H9 (cell line): Measurements from ENCODE around the gene CYBB. TPM values are rescaled to one million over a fixed set of nuclear protein-coding genes. Genes with fewer than 3 reads are reported as not detected.

Experiments
- DNase-seq: peaks from one replicate; pipeline ENCODE4 v3.0.0-alpha.2; 2017
- H2AFZ ChIP-seq: one replicate; pipeline ENCODE4 v1.6.1; 2013; ENCODE audit warnings: mild to moderate bottlenecking, low read length, control low read depth, moderate library complexity
- H2AK5ac ChIP-seq: 2 replicates; pipeline ENCODE4 v1.6.1; 2013; ENCODE audit warnings: low read length, control low read depth, mixed read lengths; ENCODE audit not compliant: insufficient read length
- H2BK120ac ChIP-seq: one replicate; pipeline ENCODE4 v1.6.1; 2013; ENCODE audit warnings: low read depth, mild to moderate bottlenecking, low read length, control low read depth, inconsistent platforms; ENCODE audit not compliant: poor library complexity, severe bottlenecking
- H2BK12ac ChIP-seq: 2 replicates; pipeline ENCODE4 v1.6.1; 2013; ENCODE audit warnings: low read length, control low read depth, mixed read lengths, low read depth; ENCODE audit not compliant: insufficient read length
- H2BK15ac ChIP-seq: 2 replicates; pipeline ENCODE4 v1.6.1; 2013; ENCODE audit warnings: low read depth, low read length, control low read depth
- H2BK20ac ChIP-seq: one replicate; pipeline ENCODE4 v1.6.1; 2013; ENCODE audit warnings: low read depth, mild to moderate bottlenecking, low read length, control low read depth, inconsistent platforms; ENCODE audit not compliant: poor library complexity, severe bottlenecking
- H2BK5ac ChIP-seq: 2 replicates; pipeline ENCODE4 v1.6.1; 2013; ENCODE audit warnings: low read length, control low read depth, mixed read lengths; ENCODE audit not compliant: insufficient read length
- H3K14ac ChIP-seq: 2 replicates; pipeline ENCODE4 v1.6.1; 2013; ENCODE audit warnings: low read length, control low read depth; ENCODE audit not compliant: insufficient read depth
- H3K18ac ChIP-seq: 2 replicates; pipeline ENCODE4 v1.6.1; 2013; ENCODE audit warnings: low read depth, mild to moderate bottlenecking, mixed read lengths, low read length, control low read depth; ENCODE audit not compliant: insufficient read length
- H3K23ac ChIP-seq: 2 replicates; pipeline ENCODE4 v1.6.1; 2013; ENCODE audit warnings: low read length, control low read depth, mixed read lengths, low read depth; ENCODE audit not compliant: insufficient read length
- H3K23me2 ChIP-seq: 2 replicates; pipeline ENCODE4 v1.6.1; 2013; ENCODE audit warnings: low read depth, mild to moderate bottlenecking, mixed read lengths, low read length, control low read depth; ENCODE audit not compliant: insufficient read length, poor library complexity, severe bottlenecking
- H3K27ac ChIP-seq: 2 replicates; pipeline ENCODE4 v1.5.1; 2013; ENCODE audit warnings: low read length, control low read depth, mixed read lengths, low read depth; ENCODE audit not compliant: insufficient read length
- H3K27me3 ChIP-seq: 2 replicates; pipeline ENCODE4 v1.6.1; 2013; ENCODE audit warnings: low read length, control low read depth, inconsistent platforms; ENCODE audit not compliant: insufficient read depth
- H3K4ac ChIP-seq: 2 replicates; pipeline ENCODE4 v1.6.1; 2013; ENCODE audit warnings: low read depth, mild to moderate bottlenecking, control low read depth, inconsistent platforms, low read length, moderate library complexity
- H3K4me1 ChIP-seq: 2 replicates; pipeline ENCODE4 v1.6.1; 2013; ENCODE audit warnings: low read length, control low read depth, inconsistent platforms; ENCODE audit not compliant: insufficient read depth
- H3K4me2 ChIP-seq: 2 replicates; pipeline ENCODE4 v1.6.1; 2013; ENCODE audit warnings: low read length, control low read depth, mixed read lengths; ENCODE audit not compliant: insufficient read length, insufficient read depth
- H3K56ac ChIP-seq: 2 replicates; pipeline ENCODE4 v1.6.1; 2013; ENCODE audit warnings: low read depth, mild to moderate bottlenecking, mixed read lengths, low read length, control low read depth; ENCODE audit not compliant: insufficient read length
- H3K79me1 ChIP-seq: 2 replicates; pipeline ENCODE4 v1.6.1; 2013; ENCODE audit warnings: low read depth, mild to moderate bottlenecking, moderate library complexity, low read length, control low read depth, inconsistent platforms; ENCODE audit not compliant: insufficient read depth, poor library complexity, severe bottlenecking
- H3K79me2 ChIP-seq: 2 replicates; pipeline ENCODE4 v1.6.1; 2013; ENCODE audit warnings: low read length, control low read depth, inconsistent platforms; ENCODE audit not compliant: insufficient read depth
- H3K9ac ChIP-seq: 2 replicates; pipeline ENCODE4 v1.6.1; 2013; ENCODE audit warnings: low read length, control low read depth, mixed read lengths; ENCODE audit not compliant: insufficient read length; ENCODE audit errors: extremely low read depth
- H3K9me3 ChIP-seq: one replicate; pipeline ENCODE4 v1.6.1; 2013; ENCODE audit warnings: low read depth, low read length, inconsistent platforms; ENCODE audit not compliant: control insufficient read depth
- H3T11ph ChIP-seq: one replicate; pipeline ENCODE4 v1.6.1; 2013; ENCODE audit warnings: mild to moderate bottlenecking, low read length, control low read depth, inconsistent platforms
- H4K20me1 ChIP-seq: one replicate; pipeline ENCODE4 v1.6.1; 2013; ENCODE audit not compliant: control insufficient read depth, insufficient read length, insufficient read depth
- H4K5ac ChIP-seq: 2 replicates; pipeline ENCODE4 v1.6.1; 2013; ENCODE audit warnings: low read depth, mild to moderate bottlenecking, mixed read lengths, low read length, control low read depth; ENCODE audit not compliant: insufficient read length
- H4K8ac ChIP-seq: replicated peaks from 2 replicates; pipeline ENCODE4 v1.6.1; 2013; ENCODE audit warnings: low read length, control low read depth, mixed read lengths, low read depth; ENCODE audit not compliant: insufficient read length
- H4K91ac ChIP-seq: 2 replicates; pipeline ENCODE4 v1.6.1; 2013; ENCODE audit warnings: low read depth, mild to moderate bottlenecking, moderate library complexity, mixed read lengths, low read length, control low read depth; ENCODE audit not compliant: insufficient read length
- H3K27ac Mint-ChIP-seq, 3 experiments: 2 replicates in 2 of 3; 3 replicates in 1 of 3; pipeline ENCODE4 v1.8.0; 2020 to 2021; ENCODE audit warnings: mixed read lengths in 3 of 3, mild to moderate bottlenecking in 1 of 3, moderate library complexity in 1 of 3
- H3K27me3 Mint-ChIP-seq: 2 replicates; pipeline ENCODE4 v1.8.0; 2021; ENCODE audit warnings: low read depth, mild to moderate bottlenecking, moderate library complexity, mixed read lengths
- H3K36me3 Mint-ChIP-seq, 3 experiments: 2 replicates in 2 of 3; 3 replicates in 1 of 3; pipeline ENCODE4 v1.8.0; 2020 to 2021; ENCODE audit warnings: low read depth in 3 of 3, mixed read lengths in 3 of 3; ENCODE audit not compliant: insufficient read depth in 1 of 3
- H3K4me1 Mint-ChIP-seq, 2 experiments: 2 replicates each; pipeline ENCODE4 v1.8.0; 2020; ENCODE audit warnings: mixed read lengths in 2 of 2
- H3K4me3 Mint-ChIP-seq, 2 experiments: 2 replicates in 1 of 2; 3 replicates in 1 of 2; pipeline ENCODE4 v1.8.0; 2020 to 2021; ENCODE audit warnings: mild to moderate bottlenecking in 2 of 2, mixed read lengths in 2 of 2, moderate library complexity in 1 of 2
- H3K9me3 Mint-ChIP-seq, 2 experiments: 2 replicates in 1 of 2; 3 replicates in 1 of 2; pipeline ENCODE4 v1.8.0; 2020; ENCODE audit warnings: mild to moderate bottlenecking in 2 of 2, mixed read lengths in 2 of 2, moderate library complexity in 1 of 2
- WGBS: extraction: QIAGEN DNeasy Blood & Tissue Kit; methylation state at CpG from one replicate; pipeline ENCODE4 v1.1.7; 2013; ENCODE audit warnings: missing lambda C conversion rate, low lambda C conversion rate, mixed read lengths; ENCODE audit not compliant: insufficient read length; ENCODE audit errors: extremely low coverage; 5-methylcytosine and 5-hydroxymethylcytosine counted together
- total RNA-seq: library from RNA; stranded (reverse); gene quantifications from 2 replicates; pipeline ENCODE4 v1.2.1, GENCODE V29; 2021
- TF ChIP-seq, protein P1 (sequence below): fragments of 200-600 bp; sonication (generic); conservative IDR thresholded peaks from 3 replicates; pipeline ENCODE4 v1.8.0; 2021; ENCODE audit warnings: antibody characterized with exemption, mild to moderate bottlenecking

CYBB gene
- total RNA-seq, 1 experiment from 2014 or later, result 0.07 TPM

DNA sequence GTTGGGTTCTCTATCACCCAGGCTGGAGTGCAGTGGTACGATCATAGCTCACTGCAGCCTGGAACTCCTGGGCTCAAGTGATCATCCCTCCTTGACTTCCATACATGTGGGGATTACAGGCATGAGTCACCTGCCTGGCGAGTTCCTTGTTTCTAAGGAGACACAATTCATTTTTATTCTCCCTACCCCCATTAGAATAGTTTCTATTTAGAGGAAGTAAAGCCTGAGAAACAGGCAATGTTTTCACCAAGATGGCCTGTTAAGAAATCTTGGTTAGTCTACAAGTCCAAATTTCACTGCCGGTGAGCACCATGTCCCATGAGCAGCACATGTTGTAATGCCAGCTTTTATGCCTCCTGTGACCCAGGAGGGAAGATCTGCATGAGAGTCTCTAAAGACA lies 5.7 kb downstream of the CYBB start:
- Mint-ChIP-seq H3K27ac (no peak overlapping the region), H3K4me1 (no peaks in the 10 kb centered on the region; a peak in 1 of 4 replicates), H3K9me3 (peaks cover 40 to 42% of the 10 kb centered on the region in 2 experiments), H3K36me3 (peaks cover 0 to 1% (median 0%) of the 10 kb centered on the region in 3 experiments; a peak in 1 of 7 replicates), H3K27me3 (no peaks in the 10 kb centered on the region), H3K4me3 (no peak overlapping the region)
- Histone ChIP-seq H2AK5ac (no peak overlapping the region), H3K79me1 (no peaks in the 10 kb centered on the region), H3K23ac (no peak overlapping the region), H4K8ac (no peak overlapping the region), H2BK5ac (no peak overlapping the region), H3K27ac (no peak overlapping the region), H3T11ph (no peak overlapping the region), H3K4me1 (peaks cover 2% of the 10 kb centered on the region; the same call in 1 of the 2 replicates), H3K56ac (no peak overlapping the region), H4K20me1 (no peaks in the 10 kb centered on the region), H2BK20ac (no peak overlapping the region), H3K27me3 (no peaks in the 10 kb centered on the region), H2AFZ (no peak overlapping the region), H3K4me2 (no peak overlapping the region), H4K5ac (no peak overlapping the region), H3K18ac (no peak overlapping the region), H3K79me2 (no peaks in the 10 kb centered on the region), H3K23me2 (no peaks in the 10 kb centered on the region), H2BK120ac (no peak overlapping the region), H3K14ac (no peak overlapping the region), H2BK15ac (no peak overlapping the region), H3K9ac (no peak overlapping the region), H4K91ac (no peak overlapping the region), H2BK12ac (no peak overlapping the region), H3K9me3 (no peaks in the 10 kb centered on the region), H3K4ac (no peak overlapping the region)
- no CpG with 5 or more reads among the region's 3 CpGs for WGBS
- DNase-seq, result no peak
- TF ChIP-seq, protein P1, sequence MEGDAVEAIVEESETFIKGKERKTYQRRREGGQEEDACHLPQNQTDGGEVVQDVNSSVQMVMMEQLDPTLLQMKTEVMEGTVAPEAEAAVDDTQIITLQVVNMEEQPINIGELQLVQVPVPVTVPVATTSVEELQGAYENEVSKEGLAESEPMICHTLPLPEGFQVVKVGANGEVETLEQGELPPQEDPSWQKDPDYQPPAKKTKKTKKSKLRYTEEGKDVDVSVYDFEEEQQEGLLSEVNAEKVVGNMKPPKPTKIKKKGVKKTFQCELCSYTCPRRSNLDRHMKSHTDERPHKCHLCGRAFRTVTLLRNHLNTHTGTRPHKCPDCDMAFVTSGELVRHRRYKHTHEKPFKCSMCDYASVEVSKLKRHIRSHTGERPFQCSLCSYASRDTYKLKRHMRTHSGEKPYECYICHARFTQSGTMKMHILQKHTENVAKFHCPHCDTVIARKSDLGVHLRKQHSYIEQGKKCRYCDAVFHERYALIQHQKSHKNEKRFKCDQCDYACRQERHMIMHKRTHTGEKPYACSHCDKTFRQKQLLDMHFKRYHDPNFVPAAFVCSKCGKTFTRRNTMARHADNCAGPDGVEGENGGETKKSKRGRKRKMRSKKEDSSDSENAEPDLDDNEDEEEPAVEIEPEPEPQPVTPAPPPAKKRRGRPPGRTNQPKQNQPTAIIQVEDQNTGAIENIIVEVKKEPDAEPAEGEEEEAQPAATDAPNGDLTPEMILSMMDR, result no peak
